Measurements from ENCODE around the gene OR4D5.

DNA sequence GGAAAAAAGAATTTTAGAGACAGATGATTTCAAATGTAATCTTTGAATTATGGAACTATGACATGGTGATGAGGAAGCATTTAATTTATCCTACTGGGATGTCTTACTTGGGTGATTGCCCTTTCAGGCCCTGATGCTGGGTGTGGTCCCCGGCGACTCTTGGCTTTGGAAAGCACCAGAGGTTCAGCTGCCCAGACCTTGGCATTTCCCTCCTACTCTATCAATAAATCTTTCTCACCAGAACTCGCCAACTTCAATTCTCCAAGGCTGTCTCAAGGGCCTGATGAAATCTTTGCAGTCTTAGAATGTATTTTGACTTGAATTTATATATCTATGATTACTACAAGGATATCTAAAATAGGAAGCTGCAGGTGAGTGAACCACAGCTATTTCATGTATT, 18.5 kb upstream of the OR4D5 start:
- TF ChIP-seq, protein P1, sequence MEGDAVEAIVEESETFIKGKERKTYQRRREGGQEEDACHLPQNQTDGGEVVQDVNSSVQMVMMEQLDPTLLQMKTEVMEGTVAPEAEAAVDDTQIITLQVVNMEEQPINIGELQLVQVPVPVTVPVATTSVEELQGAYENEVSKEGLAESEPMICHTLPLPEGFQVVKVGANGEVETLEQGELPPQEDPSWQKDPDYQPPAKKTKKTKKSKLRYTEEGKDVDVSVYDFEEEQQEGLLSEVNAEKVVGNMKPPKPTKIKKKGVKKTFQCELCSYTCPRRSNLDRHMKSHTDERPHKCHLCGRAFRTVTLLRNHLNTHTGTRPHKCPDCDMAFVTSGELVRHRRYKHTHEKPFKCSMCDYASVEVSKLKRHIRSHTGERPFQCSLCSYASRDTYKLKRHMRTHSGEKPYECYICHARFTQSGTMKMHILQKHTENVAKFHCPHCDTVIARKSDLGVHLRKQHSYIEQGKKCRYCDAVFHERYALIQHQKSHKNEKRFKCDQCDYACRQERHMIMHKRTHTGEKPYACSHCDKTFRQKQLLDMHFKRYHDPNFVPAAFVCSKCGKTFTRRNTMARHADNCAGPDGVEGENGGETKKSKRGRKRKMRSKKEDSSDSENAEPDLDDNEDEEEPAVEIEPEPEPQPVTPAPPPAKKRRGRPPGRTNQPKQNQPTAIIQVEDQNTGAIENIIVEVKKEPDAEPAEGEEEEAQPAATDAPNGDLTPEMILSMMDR (IDR thresholded peaks at IDR 0.05 in 8 of 11, conservative IDR thresholded peaks at IDR 0.05 in 3 of 11), result no peak
- TF ChIP-seq POLR2A (IDR thresholded peaks at IDR 0.05), result no peak
